GM12864 (cell line): ENCODE data around the gene FAM216A.

Source experiments
- DNase-seq: peaks from one replicate; pipeline ENCODE4 v3.0.0-alpha.2; 2011; ENCODE audit warnings: low read depth
- H3K4me3 ChIP-seq: 2 replicates; pipeline ENCODE4 v1.5.1; 2011; ENCODE audit warnings: mild to moderate bottlenecking, low read depth, low read length, control low read depth
- CTCF ChIP-seq: IDR thresholded peaks from 2 replicates; pipeline ENCODE4 v1.5.1; 2011; ENCODE audit warnings: low read depth, mild to moderate bottlenecking, moderate library complexity, low read length, control low read depth, inconsistent platforms; ENCODE audit errors: missing control alignments

Gene FAM216A

GRCh38 chr12:110533607-110534006, 65.0 kb downstream of the FAM216A start:
- H3K4me3 ChIP-seq, result no peak overlapping the region
- TF ChIP-seq CTCF, result no peak
- no peak for DNase-seq

- TF ChIP-seq CTCF, result no peak
- DNase-seq, result no peak
- no peak overlapping the region for H3K4me3 ChIP-seq
Measured at GRCh38 chr12:110534811-110535210, 66.2 kb downstream of the FAM216A start.

GRCh38 chr12:110536834-110537604, 68.4 kb downstream of the FAM216A start:
- DNase-seq, result no peak
- TF ChIP-seq CTCF, result no peak
- H3K4me3 ChIP-seq, result no peak overlapping the region

- TF ChIP-seq CTCF, result no peak
- no peak overlapping the region for H3K4me3 ChIP-seq
- DNase-seq, result no peak
Measured at GRCh38 chr12:110537605-110538409, 69.2 kb downstream of the FAM216A start.

- no peak for TF ChIP-seq CTCF
- DNase-seq, result no peak
- H3K4me3 ChIP-seq, result no peak overlapping the region
Measured at GRCh38 chr12:110538869-110539622, 70.4 kb downstream of the FAM216A start.
